H4 (cell line): Measurements from ENCODE around the gene CKB. TPM values are rescaled to one million over a fixed set of nuclear protein-coding genes. Genes with fewer than 3 reads are reported as not detected.
"Not testable (repeated sequence)": the region's sequence is repeated elsewhere in the genome, so short reads cannot be mapped to it uniquely, and the experiment has no call there.

ENCODE experiments used
- DNase-seq: peaks from one replicate; pipeline ENCODE4 v3.0.0-alpha.2; 2015; ENCODE audit warnings: low spot score
- total RNA-seq: library from RNA; depleted of rRNA; stranded (reverse); fragments of >200 nt; shearing (Covaris generic); gene quantifications from 2 replicates; pipeline ENCODE4 v1.2.3, GENCODE V29; 2014

The CKB gene
- total RNA-seq, 1 experiment from 2014 or later = 47.1 TPM

DNA sequence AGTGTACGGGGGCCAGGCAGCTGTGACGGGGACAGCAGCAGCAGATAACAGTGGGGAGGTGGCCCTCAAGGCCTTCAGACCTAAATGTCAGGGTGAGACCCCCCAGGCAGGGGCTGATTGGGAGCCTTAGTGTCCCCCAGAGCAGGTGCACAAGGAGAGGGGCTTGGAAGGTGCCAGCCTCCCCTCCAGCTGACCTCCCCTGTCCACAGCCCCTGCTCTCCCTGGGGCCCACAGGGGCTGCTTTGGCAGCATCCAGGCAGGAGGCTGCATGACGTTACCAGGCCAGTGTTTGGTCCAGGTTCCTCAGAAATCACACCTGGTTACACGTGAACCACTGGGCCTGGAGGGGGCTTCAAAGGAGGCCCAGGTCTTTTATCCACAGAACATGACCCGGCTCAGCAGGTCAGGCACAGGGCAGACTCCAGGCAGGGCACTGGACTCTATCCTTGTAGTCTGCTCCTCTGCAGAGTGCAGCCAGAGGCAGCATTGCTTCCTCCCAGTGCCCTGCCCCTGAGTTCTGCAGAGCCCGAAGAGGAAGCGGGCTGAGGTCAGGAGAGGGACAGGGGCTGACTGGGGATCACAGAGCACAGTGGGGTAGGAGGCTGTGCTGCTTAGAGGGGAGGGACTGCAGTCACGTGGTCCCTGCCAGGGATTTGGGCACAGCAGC, 3.8 kb upstream of the CKB start:
- DNase-seq = no peak

- not testable (repeated sequence) for DNase-seq
Measured at GRCh38 chr14:103525430-103526246, 3.0 kb upstream of the CKB start.

DNA sequence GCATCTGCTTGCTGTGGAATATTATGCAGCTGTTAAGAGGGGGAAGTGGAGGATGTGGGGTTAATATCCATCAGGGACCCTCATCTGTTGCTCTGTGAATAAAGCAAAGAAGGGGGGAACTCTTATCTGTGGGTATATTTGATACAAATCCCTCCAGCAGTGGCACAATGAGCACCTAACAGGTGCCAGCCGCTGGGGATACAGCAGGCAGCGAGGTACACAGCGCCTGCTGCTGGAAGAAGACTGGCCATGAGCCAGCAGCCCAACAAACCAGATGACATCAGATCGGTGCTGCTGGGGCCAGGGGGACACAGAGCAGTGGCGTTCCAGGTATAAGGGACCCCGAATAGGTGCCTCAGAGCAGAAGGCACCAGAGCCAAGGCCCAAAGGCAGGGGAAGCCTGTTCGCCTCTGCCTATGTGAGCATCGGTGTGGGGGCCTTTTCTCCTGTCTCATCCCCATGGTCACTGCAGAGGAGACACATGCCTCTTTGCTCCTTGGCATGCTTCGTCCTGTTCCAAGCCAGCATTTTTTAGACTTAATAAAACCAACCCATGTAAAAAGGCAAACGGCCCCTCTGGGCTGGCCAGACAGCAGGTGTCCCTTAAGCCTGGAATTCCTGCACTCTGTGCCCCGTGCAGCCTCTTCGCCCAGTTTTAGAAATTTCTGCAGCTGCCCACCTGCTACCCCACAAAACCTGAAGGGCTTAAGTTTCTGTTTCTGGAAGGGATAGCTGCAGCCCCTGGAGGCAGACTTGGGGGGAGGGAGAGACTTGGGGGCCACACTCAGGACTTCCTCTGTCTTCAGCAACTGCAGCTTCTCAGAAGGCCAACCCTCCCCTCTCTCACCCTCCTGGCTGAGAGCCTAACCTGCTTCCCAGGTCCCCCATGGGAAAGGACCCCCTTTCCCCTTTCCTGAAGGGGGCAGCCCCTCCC, 1.6 kb upstream of the CKB start:
- DNase-seq = no peak

- DNase-seq = no peak
Measured at GRCh38 chr14:103523575-103523954, 935 bp upstream of the CKB start.

GRCh38 chr14:103521951-103522563, 573 bp downstream of the CKB start:
- no peak for DNase-seq

- DNase-seq = no peak
Measured at GRCh38 chr14:103521438-103521950, 1.1 kb downstream of the CKB start.

DNA sequence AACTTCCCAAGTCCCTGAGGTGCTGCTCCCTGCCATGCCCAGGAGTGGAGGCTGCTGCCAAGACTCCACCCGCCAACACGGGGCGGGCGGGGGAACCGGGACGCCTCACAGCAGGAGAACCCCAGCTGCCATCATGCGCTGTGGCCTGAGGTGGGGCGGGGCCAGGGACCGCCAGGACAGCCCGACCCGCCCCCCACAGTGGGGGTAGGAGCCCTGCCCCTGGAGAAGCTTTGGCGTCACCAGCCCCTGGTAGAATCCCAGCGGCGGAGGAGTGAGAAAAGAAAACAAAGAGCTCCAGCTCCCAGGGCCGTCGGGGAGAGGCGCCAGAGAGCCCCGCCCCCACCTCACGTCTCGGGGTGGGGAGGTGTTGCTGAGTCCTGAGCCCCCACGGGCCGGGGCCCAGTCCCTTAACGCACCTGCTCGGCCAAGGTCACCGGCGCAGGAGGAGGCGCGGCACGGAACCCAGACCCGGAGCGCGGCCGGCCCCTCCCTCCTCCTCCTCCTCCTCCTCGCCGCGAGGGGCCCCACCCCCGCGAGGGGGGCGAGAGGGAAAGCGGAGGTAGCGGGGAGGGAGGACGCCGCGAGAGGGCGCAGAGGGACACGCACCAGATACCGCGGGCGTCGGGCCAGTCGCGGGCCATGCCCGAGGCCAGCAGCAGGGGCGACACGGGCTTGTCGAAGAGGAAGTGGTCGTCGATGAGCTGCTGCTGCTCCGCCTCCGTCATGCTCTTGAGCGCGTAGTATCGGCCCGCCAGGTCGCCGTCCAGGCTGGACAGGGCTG, 1.8 kb downstream of the CKB start:
- peak; percentile 85 for DNase-seq

DNA sequence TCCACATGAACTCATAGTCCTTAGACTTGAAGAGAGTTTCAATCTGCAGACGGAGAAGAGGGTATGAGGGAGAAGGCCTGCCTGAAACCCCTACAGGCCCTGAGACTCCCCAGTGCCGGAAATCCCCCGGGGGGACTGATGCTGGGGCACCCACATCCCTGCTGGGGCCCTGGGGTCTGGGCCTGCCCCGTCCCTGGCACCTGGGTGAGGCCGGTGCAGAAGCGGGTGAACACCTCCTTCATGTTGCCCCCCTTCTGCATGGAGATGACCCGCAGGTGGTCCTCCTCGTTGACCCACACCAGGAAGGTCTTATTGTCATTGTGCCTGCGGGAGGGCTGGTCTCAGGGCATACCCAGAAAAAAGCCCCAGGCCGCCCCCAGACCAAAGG, 2.4 kb downstream of the CKB start:
- DNase-seq = no peak

DNA sequence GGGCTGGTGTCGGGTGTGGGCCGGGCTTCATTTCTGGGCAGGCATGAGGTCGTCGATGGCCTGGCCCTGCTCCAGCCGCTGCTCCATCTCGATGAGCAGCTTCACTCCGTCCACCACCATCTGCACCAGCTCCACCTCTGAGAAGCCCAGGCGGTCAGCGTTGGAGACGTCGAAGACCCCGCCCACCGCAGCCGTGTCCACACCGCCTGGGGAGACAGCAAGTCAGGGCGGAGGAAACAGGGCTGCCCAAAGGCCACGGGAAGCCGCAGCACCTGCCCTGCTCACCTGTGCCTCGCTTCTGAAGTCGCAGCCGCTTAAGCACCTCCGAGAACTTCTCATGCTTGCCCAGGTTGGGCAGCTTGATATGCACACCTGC, 2.8 kb downstream of the CKB start:
- DNase-seq = no peak

GRCh38 chr14:103519043-103519836, 3.4 kb downstream of the CKB start:
- no peak for DNase-seq

- DNase-seq = peak; percentile 42
Measured at GRCh38 chr14:103518422-103519042, 4.1 kb downstream of the CKB start.

- no peak for DNase-seq
Measured at GRCh38 chr14:103517721-103518421, 4.8 kb downstream of the CKB start.

- DNase-seq = no peak
Measured at GRCh38 chr14:103517174-103517566, 5.5 kb downstream of the CKB start.

GRCh38 chr14:103516426-103517173, 6.0 kb downstream of the CKB start:
- DNase-seq = no peak

GRCh38 chr14:103514596-103515421, 7.8 kb downstream of the CKB start:
- DNase-seq = no peak

GRCh38 chr14:103512701-103513611, 9.7 kb downstream of the CKB start:
- no peak for DNase-seq
